GM19468 (cell line): ENCODE data around the gene IL1R2.

Source experiments
- ATAC-seq: cut with Tn5 transposase; IDR thresholded peaks from one replicate; pipeline ENCODE4 v1.9.1; 2021; ENCODE audit warnings: mild to moderate bottlenecking, moderate library complexity, moderate number of reproducible peaks; ENCODE audit not compliant: unreplicated experiment; ENCODE audit errors: extremely low read depth

The IL1R2 gene

GRCh38 chr2:102070058-102070642 is 78.4 kb downstream of the IL1R2 start:
- ATAC-seq, result no peak

DNA sequence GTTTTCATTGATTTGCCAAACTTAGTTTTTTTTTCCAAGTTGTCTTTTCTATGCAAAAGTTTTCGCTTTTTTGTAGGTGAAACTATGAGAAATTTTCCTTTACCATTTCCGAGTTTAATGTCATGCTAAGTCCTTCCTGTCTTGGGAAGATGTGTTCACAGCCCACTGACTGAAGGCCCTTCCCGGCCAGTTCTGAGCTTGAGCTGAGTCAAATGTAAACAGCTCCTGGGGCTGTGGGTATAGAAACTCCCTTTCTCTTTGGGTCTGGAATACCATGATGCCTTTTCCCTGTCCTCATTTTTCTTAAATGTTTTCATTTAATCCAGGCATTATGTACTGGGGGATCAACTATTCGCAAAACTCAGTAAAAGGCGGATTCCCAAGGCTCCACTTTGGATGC is 81.0 kb downstream of the IL1R2 start:
- no peak for ATAC-seq

DNA sequence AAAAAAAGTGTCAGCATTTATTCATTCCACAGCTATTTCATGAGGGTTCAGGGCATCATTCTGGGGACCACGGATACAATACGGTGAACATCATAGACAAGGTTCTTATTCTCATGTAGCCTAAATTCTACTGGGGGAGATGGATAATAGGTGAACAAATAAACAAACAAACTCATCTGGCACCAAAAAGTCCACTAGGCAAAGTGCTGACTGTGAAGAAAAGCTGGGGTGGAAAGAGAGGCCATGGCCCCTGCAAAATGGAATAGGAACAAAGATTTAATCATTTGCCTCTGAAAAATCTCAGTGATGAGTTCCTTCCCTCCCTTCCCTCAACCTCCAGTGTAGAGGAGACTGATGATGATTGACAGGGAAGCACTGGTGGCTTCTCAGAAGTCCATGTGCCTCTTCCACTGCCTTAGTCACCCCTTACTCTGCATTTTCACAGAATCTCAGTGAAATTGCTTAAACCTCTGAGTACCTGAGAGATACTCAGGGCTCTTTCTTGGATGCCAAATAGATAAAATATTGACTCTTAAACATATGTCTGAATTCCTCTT is 81.5 kb downstream of the IL1R2 start:
- ATAC-seq, result no peak

GRCh38 chr2:102074152-102074783 is 82.5 kb downstream of the IL1R2 start:
- no peak for ATAC-seq

GRCh38 chr2:102075479-102075878 is 83.7 kb downstream of the IL1R2 start:
- no peak for ATAC-seq

DNA sequence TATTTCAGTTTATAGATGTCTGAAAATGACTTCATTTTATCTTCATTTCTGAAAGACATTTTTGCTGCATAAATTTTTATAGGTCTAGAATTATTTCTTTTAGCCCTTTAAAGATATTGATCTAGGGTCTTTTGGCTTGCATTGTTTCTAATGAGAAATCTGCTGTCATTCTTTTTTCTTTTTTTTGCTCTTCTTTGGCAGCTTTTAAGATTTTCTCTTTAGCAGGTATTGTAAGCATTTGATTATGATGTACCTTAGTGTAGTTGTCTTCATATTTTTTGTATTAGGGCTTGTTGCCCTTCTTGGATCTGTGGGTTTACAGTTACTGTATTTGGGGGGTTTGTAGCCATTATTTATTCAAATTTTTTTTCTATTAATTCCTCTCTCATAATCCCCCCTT is 84.8 kb downstream of the IL1R2 start:
- ATAC-seq, result no peak
